ENCODE results near the gene HOXB7.
A peak's percentile ranks its signal among the peaks of the same experiment; 100 is the strongest.

HOXB7 gene

GRCh38 chr17:48609033-48609432 is 1.8 kb downstream of the HOXB7 start:
- DNase-seq = peak in 1 of 2 experiments; percentile 21

- DNase-seq = no peak
Measured at GRCh38 chr17:48608494-48608834, 2.4 kb downstream of the HOXB7 start.

GRCh38 chr17:48606892-48607614 is 3.8 kb downstream of the HOXB7 start:
- no peak for DNase-seq

- DNase-seq = no peak
Measured at GRCh38 chr17:48605991-48606891, 4.6 kb downstream of the HOXB7 start.

- DNase-seq = no peak
Measured at GRCh38 chr17:48605409-48605919, 5.4 kb downstream of the HOXB7 start.

- no peak for DNase-seq
Measured at GRCh38 chr17:48604770-48605329, 6.0 kb downstream of the HOXB7 start, which contains the start of gene HOXB6. Gene HOXB6 (minus strand): TSS chr17:48604986. CDS start chr17:48598150, 6,836 bp downstream.

GRCh38 chr17:48603959-48604769 is 6.7 kb downstream of the HOXB7 start:
- peak in 1 of 2 experiments; percentile 65 for DNase-seq

- peak in 1 of 2 experiments; percentile 48 for DNase-seq
Measured at GRCh38 chr17:48601539-48602425, 9.0 kb downstream of the HOXB7 start.

GRCh38 chr17:48601207-48601538 is 9.6 kb downstream of the HOXB7 start:
- DNase-seq = no peak

GRCh38 chr17:48600244-48601098 is 10.3 kb downstream of the HOXB7 start:
- peak in 1 of 2 experiments; percentile 39 for DNase-seq

- no peak for DNase-seq
Measured at GRCh38 chr17:48599354-48599753, 11.5 kb downstream of the HOXB7 start.

GRCh38 chr17:48598736-48599135 is 12.1 kb downstream of the HOXB7 start:
- no peak for DNase-seq

GRCh38 chr17:48597778-48598631 is 12.8 kb downstream of the HOXB7 start:
- DNase-seq = peak in 1 of 2 experiments; percentile 78

GRCh38 chr17:48597528-48597777 is 13.4 kb downstream of the HOXB7 start:
- no peak for DNase-seq

- DNase-seq = peak in 1 of 2 experiments; percentile 52
Measured at GRCh38 chr17:48596735-48597527, 13.9 kb downstream of the HOXB7 start.

- peak; percentile 19 to 52 for DNase-seq
Measured at GRCh38 chr17:48596000-48596734, 14.7 kb downstream of the HOXB7 start.

- no peak for DNase-seq
Measured at GRCh38 chr17:48595278-48595999, 15.4 kb downstream of the HOXB7 start.

Measured in NCI-H526 (cell line).